Measurements from ENCODE around the gene PRKAA1.
A peak's percentile ranks its signal among the peaks of the same experiment; 100 is the strongest.

PRKAA1 gene

GRCh38 chr5:40780199-40780598 lies 18.0 kb downstream of the PRKAA1 start:
- no peak for DNase-seq (ENCODE audit: low read depth in 2 of 2)

- DNase-seq (ENCODE audit: low read depth in 2 of 2), result no peak
These were observed 18.6 kb downstream of the PRKAA1 start for GRCh38 chr5:40779561-40779960.

- no peak for DNase-seq (ENCODE audit: low read depth in 2 of 2)
These were observed 20.0 kb downstream of the PRKAA1 start for GRCh38 chr5:40778133-40778532.

GRCh38 chr5:40776658-40776977 lies 21.6 kb downstream of the PRKAA1 start:
- no peak for DNase-seq (ENCODE audit: low read depth in 2 of 2)

- no peak for DNase-seq (ENCODE audit: low read depth in 2 of 2)
These were observed 22.1 kb downstream of the PRKAA1 start for GRCh38 chr5:40775846-40776657.

- no peak for DNase-seq (ENCODE audit: low read depth in 2 of 2)
These were observed 22.9 kb downstream of the PRKAA1 start for GRCh38 chr5:40775085-40775845.

GRCh38 chr5:40774623-40775022 lies 23.6 kb downstream of the PRKAA1 start:
- no peak for DNase-seq (ENCODE audit: low read depth in 2 of 2)

- no peak for DNase-seq (ENCODE audit: low read depth in 2 of 2)
These were observed 27.4 kb downstream of the PRKAA1 start for GRCh38 chr5:40770764-40771163.

GRCh38 chr5:40762705-40763104 lies 35.5 kb downstream of the PRKAA1 start:
- no peak for DNase-seq (ENCODE audit: low read depth in 2 of 2)

- DNase-seq (ENCODE audit: low read depth in 2 of 2), result no peak
These were observed 40.8 kb downstream of the PRKAA1 start for GRCh38 chr5:40757400-40757799.

- peak; percentile 90 to 94 for DNase-seq (ENCODE audit: low read depth in 2 of 2)
These were observed 42.5 kb downstream of the PRKAA1 start, which contains the start of gene TTC33 for GRCh38 chr5:40755407-40756365. Gene TTC33, minus strand, starts transcription at chr5:40755961. Its CDS starts 8,943 bp downstream, at chr5:40747018.

- peak; percentile 40 to 45 for DNase-seq (ENCODE audit: low read depth in 2 of 2)
These were observed 43.1 kb downstream of the PRKAA1 start for GRCh38 chr5:40755093-40755406.

- DNase-seq (ENCODE audit: low read depth in 2 of 2), result no peak
These were observed 43.6 kb downstream of the PRKAA1 start for GRCh38 chr5:40754381-40755092.

- no peak for DNase-seq (ENCODE audit: low read depth in 2 of 2)
These were observed 51.5 kb downstream of the PRKAA1 start for GRCh38 chr5:40746703-40747102.

- DNase-seq (ENCODE audit: low read depth in 2 of 2), result no peak
These were observed 54.4 kb downstream of the PRKAA1 start for GRCh38 chr5:40743771-40744170.

GRCh38 chr5:40738502-40738901 lies 59.7 kb downstream of the PRKAA1 start:
- DNase-seq (ENCODE audit: low read depth in 2 of 2), result no peak

- DNase-seq (ENCODE audit: low read depth in 2 of 2), result no peak
These were observed 61.9 kb downstream of the PRKAA1 start for GRCh38 chr5:40736103-40736875.

GRCh38 chr5:40735609-40736008 lies 62.6 kb downstream of the PRKAA1 start:
- no peak for DNase-seq (ENCODE audit: low read depth in 2 of 2)

GRCh38 chr5:40734986-40735385 lies 63.2 kb downstream of the PRKAA1 start:
- no peak for DNase-seq (ENCODE audit: low read depth in 2 of 2)

- no peak for DNase-seq (ENCODE audit: low read depth in 2 of 2)
These were observed 64.2 kb downstream of the PRKAA1 start for GRCh38 chr5:40733879-40734563.

Measured in stimulated activated CD8-positive, alpha-beta memory T cell treated with anti-CD3 and anti-CD28 coated beads, Interleukin-15, amount 100 ng/mL, for 48 hours (primary cell).